HG03159 (cell line): ENCODE data around the gene PLXNA2.

ENCODE experiments used
- ATAC-seq: cut with Tn5 transposase; IDR thresholded peaks from one replicate; pipeline ENCODE4 v1.9.1; 2021; ENCODE audit warnings: mild to moderate bottlenecking, moderate library complexity; ENCODE audit not compliant: unreplicated experiment

PLXNA2 gene

DNA sequence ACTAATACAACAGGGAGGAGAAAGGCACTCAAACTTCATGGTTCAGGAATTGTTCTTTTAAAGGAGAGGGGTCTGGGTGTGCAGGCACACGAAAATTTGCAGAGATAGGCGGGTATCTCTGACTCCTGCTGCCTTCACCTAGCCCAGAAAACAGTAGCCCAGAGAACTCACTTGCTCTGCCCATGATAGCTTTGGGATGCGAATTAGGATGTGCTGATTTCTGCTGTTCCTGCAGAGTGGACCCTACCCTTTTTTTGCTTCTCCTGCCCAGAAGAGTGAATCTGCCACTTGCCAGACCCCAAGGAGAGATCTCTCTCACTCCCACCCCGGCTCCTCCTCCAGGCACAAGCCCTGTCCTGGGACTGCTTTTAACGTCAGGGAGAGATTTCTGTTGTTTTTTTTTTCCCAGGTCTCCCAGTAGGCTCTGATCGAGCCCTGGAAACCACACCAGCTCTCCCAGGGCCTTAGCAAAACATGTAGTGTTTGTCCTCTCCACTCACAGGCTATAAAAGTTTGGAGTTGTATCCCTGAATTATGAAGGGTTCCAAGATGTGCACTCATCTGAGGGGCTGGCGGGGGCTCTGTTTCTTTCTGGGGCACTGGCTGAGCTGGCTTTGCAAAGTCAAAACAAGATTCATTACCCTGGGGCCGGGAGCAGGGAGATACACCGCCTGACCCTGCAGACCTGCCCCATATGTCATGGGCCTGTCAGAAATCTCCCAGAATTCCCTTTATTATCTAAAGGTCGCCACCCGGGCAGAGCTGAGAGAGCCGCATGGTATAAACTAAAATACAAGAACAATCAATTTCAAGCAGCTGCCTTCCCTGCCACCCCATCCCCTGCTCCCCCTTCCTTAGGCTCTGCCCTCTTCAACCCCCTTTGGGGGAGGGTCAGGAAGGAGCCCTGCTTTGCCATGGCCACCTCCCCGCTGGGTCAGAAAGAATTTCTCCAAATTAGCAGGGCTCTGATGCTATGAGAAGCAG, 17.9 kb downstream of the PLXNA2 start:
- ATAC-seq: no peak

DNA sequence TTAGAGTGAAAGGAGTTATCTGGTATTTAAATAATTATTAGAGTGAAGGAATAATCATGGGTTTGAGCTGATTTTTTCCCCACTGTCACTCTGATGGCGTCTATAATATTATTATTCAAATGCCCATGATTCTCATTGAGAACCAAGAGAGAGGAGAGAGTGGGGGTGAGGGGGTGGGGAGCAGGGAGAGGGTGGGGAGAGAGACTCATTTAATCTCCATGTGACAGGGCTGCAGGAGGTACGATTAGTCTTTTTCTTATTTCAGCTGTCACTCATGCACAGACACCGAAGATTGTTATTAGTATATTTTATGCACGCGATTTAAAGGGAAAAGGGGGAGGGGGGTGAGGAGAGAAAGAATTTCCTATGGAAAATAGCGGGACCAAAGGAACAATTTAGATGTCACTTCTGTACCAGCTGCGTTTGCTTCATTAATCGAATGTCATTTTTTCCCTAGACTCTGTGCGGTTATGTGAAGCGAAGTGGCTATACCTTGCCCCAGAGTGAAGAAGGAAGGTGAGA, 19.9 kb downstream of the PLXNA2 start:
- ATAC-seq: no peak

DNA sequence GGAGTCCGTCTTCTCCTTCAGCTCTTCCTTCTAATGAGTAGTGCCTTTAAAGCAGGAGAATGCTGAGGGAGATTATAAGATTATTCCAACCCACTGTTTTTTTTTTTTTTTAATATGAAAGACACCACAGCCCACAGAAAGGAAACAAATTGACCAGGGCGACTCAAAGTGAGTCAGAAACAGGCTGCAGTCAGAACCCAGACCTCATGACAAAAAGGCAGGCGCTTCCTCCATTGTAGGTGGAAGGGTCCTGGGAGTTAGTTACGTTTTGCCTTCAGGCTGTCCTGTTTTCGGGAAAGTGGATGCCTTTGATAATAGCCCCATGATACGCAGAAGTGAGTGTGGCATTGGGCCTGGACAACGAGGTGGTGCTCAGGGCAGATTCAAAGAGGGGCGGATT, 21.0 kb downstream of the PLXNA2 start:
- ATAC-seq: no peak

GRCh38 chr1:208222376-208223126, 21.6 kb downstream of the PLXNA2 start:
- ATAC-seq: no peak

- ATAC-seq: no peak
Measured at GRCh38 chr1:208221291-208221622, 22.9 kb downstream of the PLXNA2 start.

DNA sequence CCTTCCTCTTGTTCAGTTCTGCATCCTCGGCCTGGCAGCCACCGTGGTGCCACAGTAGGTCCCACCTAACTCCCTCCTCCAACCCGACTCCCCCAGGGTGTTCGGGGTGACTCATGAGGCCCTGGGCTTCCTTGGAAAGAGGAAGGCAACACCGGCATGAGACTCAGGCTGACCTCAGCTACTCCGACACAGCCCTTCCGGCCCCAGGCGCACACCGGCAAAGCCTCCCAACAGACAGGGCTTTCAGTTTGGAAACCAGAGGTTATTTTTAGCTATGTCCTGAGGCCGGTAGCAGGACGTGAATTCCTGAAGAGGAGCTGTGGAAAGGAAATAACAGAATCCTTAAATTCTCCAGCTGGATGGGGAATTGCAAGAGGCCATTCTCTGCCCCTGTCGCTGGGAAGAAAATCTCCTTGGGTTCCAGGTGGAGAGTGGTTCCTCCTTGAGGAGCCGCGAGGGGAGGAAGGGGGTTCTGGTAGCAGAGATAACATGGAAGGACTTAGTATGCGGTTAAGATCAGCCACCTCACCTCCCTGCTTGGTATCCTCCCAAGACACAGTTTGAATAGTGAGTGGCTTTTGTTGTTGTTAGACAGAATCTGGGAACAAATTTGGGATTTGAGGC, 24.4 kb downstream of the PLXNA2 start:
- ATAC-seq: no peak

DNA sequence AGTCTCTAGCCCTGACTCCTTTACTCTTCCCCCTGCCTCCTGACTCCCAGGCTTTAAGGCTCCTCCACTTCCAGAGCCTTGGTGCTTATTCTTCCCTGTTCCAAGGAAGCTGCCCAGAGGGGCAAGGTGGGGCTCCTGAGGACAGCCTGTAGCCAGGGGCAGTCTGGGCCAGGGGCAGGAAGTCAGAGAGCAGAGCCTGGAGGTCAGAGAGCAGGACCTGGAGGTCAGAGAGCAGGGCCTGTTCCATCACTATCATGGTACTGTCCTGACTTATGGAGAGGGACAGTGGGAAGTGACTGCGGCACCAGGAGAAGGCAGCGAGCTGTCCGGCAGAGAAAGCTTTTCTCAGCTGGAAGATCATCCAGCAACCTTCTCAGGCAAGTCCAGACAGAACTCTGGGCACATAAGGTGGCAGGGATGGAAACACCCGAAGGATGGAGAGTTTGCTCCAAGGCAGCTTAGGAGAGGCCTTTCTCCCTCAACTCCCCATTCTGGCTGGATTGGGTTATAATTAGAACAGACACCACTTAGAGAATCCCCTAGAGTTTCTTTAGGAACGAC, 25.0 kb downstream of the PLXNA2 start:
- ATAC-seq: no peak

DNA sequence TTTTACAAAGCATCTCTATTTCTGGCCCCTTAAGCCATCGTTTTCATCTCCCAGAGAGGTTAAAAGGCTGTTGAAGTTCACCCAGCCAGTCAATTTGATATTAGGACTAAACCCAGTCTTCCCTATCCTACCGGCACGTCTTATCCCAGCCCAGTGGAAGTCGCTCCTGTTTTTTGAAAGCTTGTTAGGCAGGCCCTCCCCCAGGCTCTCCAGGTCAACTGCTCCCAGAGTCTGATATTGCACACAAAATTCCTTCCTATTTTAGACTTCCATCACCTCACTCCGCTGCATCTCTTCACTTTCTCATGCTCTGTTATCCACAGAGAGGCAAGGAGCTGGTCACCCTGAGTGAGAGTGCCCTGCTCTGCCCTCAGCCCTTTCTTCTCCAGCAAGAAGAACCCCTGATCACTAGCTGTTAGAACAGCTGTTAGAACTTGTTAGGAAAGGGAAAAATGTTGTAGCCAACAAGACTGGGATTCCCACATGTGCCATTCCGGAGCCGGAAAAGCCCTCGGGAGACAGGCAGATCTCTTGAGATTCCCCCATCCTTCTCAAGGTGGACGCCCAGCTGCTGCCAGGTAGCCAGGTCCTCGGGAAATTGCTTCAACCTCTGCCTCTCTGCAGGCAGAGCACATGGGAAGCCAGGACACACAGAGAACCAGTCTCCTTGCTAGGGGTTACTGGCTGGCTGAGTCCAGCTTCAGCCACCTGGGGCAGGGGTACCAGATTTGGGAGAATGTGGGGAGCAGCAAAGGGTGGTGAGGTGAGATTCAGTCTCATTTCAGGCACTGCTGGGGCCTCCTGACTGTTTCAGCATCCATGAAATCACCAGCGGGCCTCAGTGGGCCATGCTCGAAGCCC, 25.7 kb downstream of the PLXNA2 start:
- ATAC-seq: no peak

DNA sequence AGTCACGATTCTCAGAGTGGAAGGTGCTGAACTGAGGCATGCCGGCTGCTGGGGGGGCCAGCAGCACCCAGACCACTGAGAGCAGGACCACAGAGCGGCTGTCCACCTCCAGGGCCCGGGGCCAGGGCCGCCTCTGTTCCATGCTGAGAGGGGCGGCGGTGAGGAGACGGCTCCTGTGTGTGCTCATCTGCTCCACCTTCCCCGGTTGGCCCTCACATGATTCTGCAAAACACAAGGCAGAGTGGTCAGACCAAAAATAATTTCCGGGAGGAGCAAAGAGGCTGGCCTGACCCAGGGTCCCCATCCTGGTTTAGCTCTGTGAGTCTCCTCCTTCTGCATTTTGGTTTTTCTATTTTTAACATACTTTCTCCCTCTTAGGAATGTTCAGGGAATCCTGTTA, 26.4 kb downstream of the PLXNA2 start:
- no peak for ATAC-seq

GRCh38 chr1:208216806-208217205, 27.4 kb downstream of the PLXNA2 start:
- ATAC-seq: no peak

DNA sequence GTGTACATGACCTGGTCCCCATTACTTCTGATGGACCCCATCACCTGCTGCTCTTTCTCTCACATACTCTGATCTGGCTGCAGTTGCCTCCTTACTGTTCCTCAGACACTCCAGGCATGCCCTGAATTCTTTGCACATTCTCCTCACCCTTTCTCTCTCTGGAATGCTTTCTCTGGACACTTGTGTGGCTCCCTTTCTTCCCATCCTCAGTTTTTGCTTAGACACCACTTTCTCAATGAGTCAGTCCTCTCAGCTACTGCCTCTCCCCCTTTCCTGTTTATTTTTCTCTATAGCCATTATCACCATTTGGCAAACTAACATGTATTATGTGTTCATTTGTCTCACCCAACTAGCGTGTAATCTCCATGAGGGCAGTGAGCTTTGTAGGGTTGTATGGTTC, 28.1 kb downstream of the PLXNA2 start:
- no peak for ATAC-seq

DNA sequence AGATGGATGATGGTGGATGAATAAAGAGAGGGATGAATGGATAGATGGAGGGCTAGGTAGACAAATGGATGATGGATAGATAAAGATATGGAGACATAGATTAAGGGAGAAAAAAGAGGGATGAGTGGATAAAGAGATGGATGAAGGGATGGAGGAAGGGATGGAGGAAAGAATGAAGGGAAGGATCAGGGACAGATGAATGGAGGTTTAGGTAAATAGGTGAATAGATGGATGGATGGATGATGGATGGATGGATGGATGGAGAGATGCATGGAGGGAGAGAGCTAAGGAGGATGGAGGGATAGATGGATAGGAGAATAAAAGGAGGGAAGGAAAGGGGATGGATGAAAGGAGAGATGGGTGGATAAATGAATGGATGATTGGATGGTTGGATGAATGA, 28.8 kb downstream of the PLXNA2 start:
- ATAC-seq: no peak

DNA sequence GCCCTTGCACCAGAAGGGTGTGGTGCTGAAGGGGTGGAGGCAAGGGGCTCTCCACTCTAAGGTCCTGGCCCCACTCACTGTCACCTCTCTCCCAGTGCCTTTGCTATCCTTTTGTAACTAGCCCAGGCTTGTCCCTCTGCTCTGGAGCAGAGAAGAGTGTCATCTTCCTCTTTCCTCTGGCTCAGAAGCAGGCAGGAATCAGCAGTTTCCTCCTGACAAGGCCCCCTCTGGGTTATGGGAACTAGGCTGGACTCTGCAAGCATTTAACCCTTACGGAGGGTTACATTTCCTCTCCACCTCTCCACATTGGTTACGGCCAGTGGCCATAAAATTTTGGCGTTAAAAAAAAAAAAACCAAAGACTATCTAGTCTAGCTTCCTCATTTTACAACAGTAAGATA, 30.4 kb downstream of the PLXNA2 start:
- no peak for ATAC-seq

GRCh38 chr1:208212893-208213292, 31.3 kb downstream of the PLXNA2 start:
- ATAC-seq: no peak

DNA sequence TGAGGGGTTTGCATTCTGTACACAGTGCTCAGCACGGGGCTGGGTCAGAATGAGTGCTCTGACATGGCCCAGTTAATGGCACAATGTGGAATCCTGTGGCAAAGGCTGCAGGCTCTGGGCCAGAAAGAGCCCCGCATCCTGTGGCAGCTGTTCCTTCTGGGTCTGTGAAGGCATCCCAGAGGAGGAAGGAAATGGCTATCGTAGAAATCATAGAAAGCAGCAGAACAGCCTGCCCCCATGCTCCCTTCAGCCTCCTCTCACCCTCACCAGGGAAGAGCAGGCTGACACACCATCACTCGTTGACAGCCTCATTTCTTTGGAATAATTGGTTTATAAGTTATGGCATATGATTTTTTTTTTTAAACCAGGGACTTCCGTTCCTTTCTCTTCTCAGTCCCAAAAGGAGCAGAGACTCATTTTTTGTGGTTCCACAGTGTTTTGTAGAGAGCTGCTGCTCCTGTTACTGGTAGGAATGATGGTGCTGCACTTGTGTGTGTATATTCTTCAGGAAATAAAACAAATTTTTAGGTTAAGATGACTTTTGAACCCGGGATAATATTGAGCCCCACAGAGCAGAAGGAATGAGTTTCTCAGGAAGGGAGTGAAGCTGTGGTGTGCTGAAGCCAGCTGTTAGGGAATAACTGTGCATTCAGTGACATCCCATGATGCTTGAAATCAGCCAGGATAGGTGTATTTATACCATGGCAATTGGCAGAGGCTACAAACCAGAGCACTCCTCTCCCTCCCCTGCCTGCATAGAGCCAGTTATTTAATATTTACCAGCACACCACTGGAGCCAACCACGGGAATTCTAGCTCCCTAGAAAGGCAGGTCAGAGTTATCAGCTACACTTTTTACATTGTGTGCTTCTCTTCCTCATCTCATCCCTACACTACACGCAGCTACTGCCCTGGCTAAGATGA, 32.0 kb downstream of the PLXNA2 start:
- no peak for ATAC-seq

DNA sequence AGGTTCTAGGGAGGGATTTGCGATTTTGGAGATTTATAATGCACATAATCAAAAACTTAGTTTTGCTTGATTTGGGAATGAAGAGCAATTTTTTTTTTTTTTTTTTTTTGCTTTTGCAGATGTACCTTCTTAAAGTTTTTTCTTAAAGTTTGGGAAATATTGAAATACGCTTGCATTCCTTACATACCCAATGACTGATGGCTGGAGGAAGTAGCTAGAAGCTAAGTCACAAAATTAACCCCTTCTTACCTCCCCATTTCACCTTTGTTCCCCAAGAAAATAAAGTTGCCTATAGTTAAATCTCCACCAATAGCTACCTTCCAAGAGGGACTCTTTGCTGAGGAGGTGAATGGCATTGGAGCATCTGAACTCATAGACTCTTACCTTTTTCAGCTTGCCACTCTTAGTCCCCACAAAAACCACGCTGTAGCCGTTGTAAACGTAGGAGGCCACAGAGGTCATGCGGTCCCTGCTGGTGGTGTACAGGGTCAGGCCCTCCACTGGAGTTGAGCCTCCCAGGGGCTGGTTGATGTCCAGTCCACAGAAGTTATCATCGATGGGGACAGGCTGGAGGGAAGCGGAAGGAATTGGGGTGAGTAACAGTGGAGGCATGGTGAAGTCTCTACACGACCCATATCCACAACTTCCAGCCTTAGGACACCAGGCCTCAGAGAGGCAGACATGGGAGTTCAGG, 34.1 kb downstream of the PLXNA2 start:
- no peak for ATAC-seq

GRCh38 chr1:208209286-208209685, 34.9 kb downstream of the PLXNA2 start:
- no peak for ATAC-seq

DNA sequence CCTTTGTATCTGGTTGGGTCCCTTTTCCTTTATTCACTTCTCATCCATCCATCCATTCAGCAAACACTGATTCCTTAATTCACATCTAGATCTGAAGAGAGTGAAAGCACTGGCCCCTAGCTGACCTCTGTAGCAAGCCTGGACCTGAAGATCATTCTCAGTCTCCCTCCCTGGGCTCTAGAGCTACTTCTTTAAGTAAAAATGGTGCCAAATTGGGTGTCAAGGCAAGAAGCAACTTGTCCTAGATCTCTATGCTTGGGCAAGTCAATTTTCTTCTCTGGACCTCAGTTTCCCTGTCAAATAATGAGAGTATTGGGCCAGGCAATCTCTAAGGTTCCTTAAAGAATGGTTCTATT, 36.1 kb downstream of the PLXNA2 start:
- ATAC-seq: no peak
